Panc1 (cell line): ENCODE measurements around the gene APP. TPM values are rescaled to one million over a fixed set of nuclear protein-coding genes. Genes with fewer than 3 reads are reported as not detected.

Experiments used
- ATAC-seq: fragments of 200-7000 bp; cut with Tn5 transposase; 2 replicates; pipeline ENCODE4 v1.9.1; 2020; ENCODE audit warnings: mild to moderate bottlenecking, moderate library complexity
- BruUV-seq: library from RNA; stranded (reverse); fragments of 400-500 nt; replicated peaks from 2 replicates; lab custom pipeline; 2021; lab: Mats Ljungman, UMichigan
- CTCF ChIA-PET: fragments of 300-600 bp; sonication (Branson Sonifier 250); formaldehyde crosslinking; loops from one replicate; lab custom pipeline; 2022; ENCODE audit warnings: antibody characterized with exemption; lab: Charles Lee
- POLR2A ChIA-PET: fragments of 300-600 bp; sonication (Branson Sonifier 250); formaldehyde crosslinking; loops from one replicate; lab custom pipeline; 2022; ENCODE audit warnings: antibody characterized with exemption; lab: Charles Lee
- DNase-seq: peaks from one replicate; pipeline ENCODE4 v3.0.0-alpha.2; 2010; ENCODE audit warnings: low read depth, low spot score
- H3K27ac ChIP-seq: 2 replicates; pipeline ENCODE4 v1.5.1; 2011; ENCODE audit warnings: mild to moderate bottlenecking, low read length, inconsistent platforms
- H3K27me3 ChIP-seq: fragments of 200-500 bp; sonication (Bioruptor generic); 2 replicates; pipeline ENCODE4 v1.6.0; 2014; ENCODE audit warnings: low read length, inconsistent platforms; ENCODE audit not compliant: control insufficient read depth, insufficient read depth
- H3K36me3 ChIP-seq: fragments of 200-500 bp; sonication (Bioruptor generic); 2 replicates; pipeline ENCODE4 v1.5.1; 2014; ENCODE audit warnings: inconsistent platforms, mild to moderate bottlenecking, low read length, moderate library complexity; ENCODE audit not compliant: control insufficient read depth, insufficient read depth
- H3K4me1 ChIP-seq: 2 replicates; pipeline ENCODE4 v1.5.1; 2011; ENCODE audit warnings: inconsistent platforms, mild to moderate bottlenecking, low read length, moderate library complexity; ENCODE audit not compliant: control insufficient read depth, insufficient read depth
- H3K4me3 ChIP-seq, 2 experiments: 2 replicates each; pipeline ENCODE4 v1.5.1; 2011 to 2012; ENCODE audit warnings: low read depth in 2 of 2, low read length in 2 of 2, mild to moderate bottlenecking in 2 of 2, inconsistent platforms in 1 of 2, moderate library complexity in 1 of 2
- H3K9me3 ChIP-seq: fragments of 200-500 bp; sonication (Bioruptor generic); 2 replicates; pipeline ENCODE4 v1.5.1; 2014; ENCODE audit warnings: low read depth, mild to moderate bottlenecking, inconsistent platforms, low read length, moderate library complexity; ENCODE audit not compliant: control insufficient read depth, insufficient read depth
- CTCF ChIP-seq: fragments of 450-650 bp; IDR thresholded peaks from 2 replicates; pipeline ENCODE4 v1.5.1; 2017; ENCODE audit warnings: mild to moderate bottlenecking
- POLR2AphosphoS5 ChIP-seq: IDR thresholded peaks from 2 replicates; pipeline ENCODE4 v1.6.1; 2012; ENCODE audit warnings: mild to moderate bottlenecking, low read depth, low read length, moderate library complexity
- SIN3A ChIP-seq: IDR thresholded peaks from 2 replicates; pipeline ENCODE4 v1.6.1; 2012; ENCODE audit warnings: low read depth, mild to moderate bottlenecking, low read length, moderate library complexity, borderline replicate concordance; ENCODE audit not compliant: insufficient read depth
- TCF7L2 ChIP-seq: IDR thresholded peaks from 2 replicates; pipeline ENCODE4 v1.6.1; 2011; ENCODE audit warnings: mild to moderate bottlenecking, low read depth, low read length, inconsistent platforms
- in situ Hi-C: cut with HindIII; loops from 2 replicates; pipeline ENCODE4 v1.10.0; 2016; ENCODE audit warnings: low sequenced_read_pairs, low pct_unique_long_range_greater_than_20kb
- intact Hi-C: fragments of 100-400 bp; cut with micrococcal nuclease; formaldehyde crosslinking; loops from one replicate; pipeline ENCODE4 v1.10.0; 2022; ENCODE audit not compliant: unreplicated experiment
- total RNA-seq: library from RNA; stranded (reverse); gene quantifications from one replicate; pipeline ENCODE4 v1.2.1, GENCODE V29; 2021; ENCODE audit not compliant: unreplicated experiment
- TF ChIP-seq, protein P1 (sequence below), 2 experiments: IDR thresholded peaks; 2 replicates each; pipeline ENCODE4 v1.6.1; 2011 to 2012; ENCODE audit warnings: low read depth in 2 of 2, control low read depth in 1 of 2, low read length in 1 of 2, mild to moderate bottlenecking in 1 of 2, moderate library complexity in 1 of 2; ENCODE audit not compliant: insufficient read depth in 1 of 2

The APP gene
- total RNA-seq, 1 experiment from 2014 or later, result 542 TPM

DNA sequence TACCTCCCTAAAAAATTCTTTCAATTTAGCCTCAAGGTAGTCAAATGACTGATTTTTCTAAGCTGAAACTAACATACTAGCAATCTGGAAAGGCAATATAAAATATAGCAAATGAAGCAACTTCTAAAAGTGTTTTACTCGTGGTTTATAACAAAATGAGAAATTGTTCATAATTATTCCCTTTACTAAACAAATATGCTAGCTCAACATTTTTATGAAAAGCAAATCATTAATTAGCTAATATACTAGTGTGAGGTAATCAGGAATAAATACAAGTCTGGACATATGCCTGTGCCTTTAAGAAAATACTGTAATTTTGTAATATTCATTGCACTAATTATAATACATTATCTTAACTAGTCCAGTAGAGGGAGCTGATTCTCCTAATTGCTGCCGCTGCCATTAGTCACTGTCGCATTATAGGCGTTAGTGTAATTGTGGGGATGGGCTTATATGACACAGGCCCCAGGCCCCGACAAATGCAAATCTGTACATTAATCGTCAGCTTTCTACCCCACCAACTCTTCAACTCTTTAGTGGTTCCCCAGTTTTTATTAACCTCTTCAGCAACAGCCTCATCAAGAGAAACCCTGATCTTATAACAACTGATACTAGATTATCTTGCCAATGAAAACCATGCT lies 274.9 kb downstream of the APP start:
- ChIA-PET POLR2A (interaction anchor here (0.6 kb wide), 1 partner anchor 115 kb away, joined by 3 read pairs; no protein-coding TSS in a partner anchor), CTCF (interaction anchor here (0.6 kb wide), 1 partner anchor 288 kb away, joined by 5 read pairs; the partner anchor contains the start of gene MRPL39)
- intact Hi-C loops (no loop called here), in situ Hi-C loops (no loop called here)
- BruUV-seq, result no TSS peak
- Histone ChIP-seq H3K4me1 (no peaks in the 10 kb centered on the region), H3K27ac (no peak overlapping the region), H3K4me3 (no peak overlapping the region), H3K27me3 (no peaks in the 10 kb centered on the region), H3K9me3 (no peaks in the 10 kb centered on the region), H3K36me3 (peaks cover 19% of the 10 kb centered on the region)
- DNase-seq (no peak), ATAC-seq (no peak)
- TF ChIP-seq SIN3A (no peak), POLR2AphosphoS5 (no peak), CTCF (peak; percentile 59)
- TF ChIP-seq, protein P1, sequence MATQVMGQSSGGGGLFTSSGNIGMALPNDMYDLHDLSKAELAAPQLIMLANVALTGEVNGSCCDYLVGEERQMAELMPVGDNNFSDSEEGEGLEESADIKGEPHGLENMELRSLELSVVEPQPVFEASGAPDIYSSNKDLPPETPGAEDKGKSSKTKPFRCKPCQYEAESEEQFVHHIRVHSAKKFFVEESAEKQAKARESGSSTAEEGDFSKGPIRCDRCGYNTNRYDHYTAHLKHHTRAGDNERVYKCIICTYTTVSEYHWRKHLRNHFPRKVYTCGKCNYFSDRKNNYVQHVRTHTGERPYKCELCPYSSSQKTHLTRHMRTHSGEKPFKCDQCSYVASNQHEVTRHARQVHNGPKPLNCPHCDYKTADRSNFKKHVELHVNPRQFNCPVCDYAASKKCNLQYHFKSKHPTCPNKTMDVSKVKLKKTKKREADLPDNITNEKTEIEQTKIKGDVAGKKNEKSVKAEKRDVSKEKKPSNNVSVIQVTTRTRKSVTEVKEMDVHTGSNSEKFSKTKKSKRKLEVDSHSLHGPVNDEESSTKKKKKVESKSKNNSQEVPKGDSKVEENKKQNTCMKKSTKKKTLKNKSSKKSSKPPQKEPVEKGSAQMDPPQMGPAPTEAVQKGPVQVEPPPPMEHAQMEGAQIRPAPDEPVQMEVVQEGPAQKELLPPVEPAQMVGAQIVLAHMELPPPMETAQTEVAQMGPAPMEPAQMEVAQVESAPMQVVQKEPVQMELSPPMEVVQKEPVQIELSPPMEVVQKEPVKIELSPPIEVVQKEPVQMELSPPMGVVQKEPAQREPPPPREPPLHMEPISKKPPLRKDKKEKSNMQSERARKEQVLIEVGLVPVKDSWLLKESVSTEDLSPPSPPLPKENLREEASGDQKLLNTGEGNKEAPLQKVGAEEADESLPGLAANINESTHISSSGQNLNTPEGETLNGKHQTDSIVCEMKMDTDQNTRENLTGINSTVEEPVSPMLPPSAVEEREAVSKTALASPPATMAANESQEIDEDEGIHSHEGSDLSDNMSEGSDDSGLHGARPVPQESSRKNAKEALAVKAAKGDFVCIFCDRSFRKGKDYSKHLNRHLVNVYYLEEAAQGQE (IDR thresholded peaks at IDR 0.05; ENCODE audit: insufficient read depth in 1 of 2, low read depth in 2 of 2, low read length in 1 of 2), result no peak

DNA sequence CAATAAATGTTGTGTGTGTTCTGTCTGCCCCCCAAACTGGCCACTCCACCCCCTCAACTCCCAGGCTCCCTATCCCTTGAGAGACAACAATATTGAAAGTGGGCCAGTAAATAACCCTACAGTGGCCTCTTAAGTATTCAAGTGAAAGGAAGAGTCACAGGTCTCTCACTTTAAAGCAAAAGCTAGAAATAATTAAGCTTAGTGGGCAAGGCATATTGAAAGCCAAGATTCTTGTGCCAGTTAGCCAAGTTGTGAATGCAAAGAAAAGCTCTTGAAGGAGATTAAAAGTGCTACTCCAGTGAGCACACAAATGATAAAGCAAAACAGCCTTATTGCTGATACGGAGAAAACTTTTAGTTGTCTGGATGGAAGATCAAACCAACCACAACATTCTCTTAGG lies 277.4 kb downstream of the APP start:
- no peaks in the 10 kb centered on the region for H3K4me1 ChIP-seq
- ChIA-PET CTCF (no interaction called here), POLR2A (no interaction called here)
- no peak for DNase-seq
- BruUV-seq, result no TSS peak
- in situ Hi-C loops (no loop called here), intact Hi-C loops (no loop called here)
- H3K27me3 ChIP-seq, result no peaks in the 10 kb centered on the region
- no peaks in the 10 kb centered on the region for H3K9me3 ChIP-seq
- H3K36me3 ChIP-seq, result peaks cover 19% of the 10 kb centered on the region
- TF ChIP-seq, protein P1 (IDR thresholded peaks at IDR 0.05; ENCODE audit: insufficient read depth in 1 of 2, low read depth in 2 of 2, low read length in 1 of 2), result no peak
- TF ChIP-seq POLR2AphosphoS5 (no peak), CTCF (no peak), TCF7L2 (no peak), SIN3A (no peak)
- no peak for ATAC-seq
- no peak overlapping the region for H3K27ac ChIP-seq
- no peak overlapping the region for H3K4me3 ChIP-seq
